Keratinocyte (primary cell): ENCODE measurements around the gene MTMR3. TPM values are rescaled to one million over a fixed set of nuclear protein-coding genes. Genes with fewer than 3 reads are reported as not detected.

Source experiments
- DNase-seq: peaks from one replicate; pipeline ENCODE4 v3.0.0-alpha.2; 2011; ENCODE audit warnings: low read depth, missing footprints, low spot score
- FAIRE-seq: peaks from 2 replicates; lab custom pipeline; 2011; peaks lifted over from hg19 to GRCh38; lab: Jason Lieb, UNC
- H2AFZ ChIP-seq: 2 replicates; pipeline ENCODE4 v1.6.0; 2012; ENCODE audit warnings: low read length, control low read depth, inconsistent platforms; ENCODE audit not compliant: control insufficient read depth
- H3K27ac ChIP-seq: 2 replicates; pipeline ENCODE4 v1.5.1; 2011; ENCODE audit warnings: low read length; ENCODE audit not compliant: control insufficient read depth, insufficient read depth
- H3K27me3 ChIP-seq: 3 replicates; pipeline ENCODE4 v1.6.0; 2011; ENCODE audit warnings: low read length; ENCODE audit not compliant: control insufficient read depth, insufficient read depth; ENCODE audit errors: extremely low read depth
- H3K36me3 ChIP-seq, 2 experiments: 2 replicates in 1 of 2; 3 replicates in 1 of 2; pipeline ENCODE4 v1.5.1; 2011; ENCODE audit warnings: low read length in 2 of 2, mild to moderate bottlenecking in 1 of 2; ENCODE audit not compliant: control insufficient read depth in 2 of 2, insufficient read depth in 2 of 2; ENCODE audit errors: extremely low read depth in 1 of 2
- H3K4me1 ChIP-seq: 3 replicates; pipeline ENCODE4 v1.5.1; 2011; ENCODE audit warnings: low read length; ENCODE audit not compliant: control insufficient read depth, insufficient read depth; ENCODE audit errors: extremely low read depth
- H3K4me2 ChIP-seq: 3 replicates; pipeline ENCODE4 v1.6.0; 2011; ENCODE audit warnings: low read depth, low read length; ENCODE audit not compliant: control insufficient read depth, insufficient read depth; ENCODE audit errors: extremely low read depth
- H3K4me3 ChIP-seq, 3 experiments: fragments of 200-600 bp in 1 of 3; sonication (generic) in 1 of 3; 2 replicates in 2 of 3; 3 replicates in 1 of 3; pipeline ENCODE4 v1.5.1; 2011 to 2016; ENCODE audit warnings: low read length in 3 of 3, mild to moderate bottlenecking in 3 of 3, control low read depth in 2 of 3, inconsistent platforms in 1 of 3, low read depth in 1 of 3, mixed read lengths in 1 of 3, mixed run types in 1 of 3, moderate library complexity in 1 of 3; ENCODE audit not compliant: control insufficient read depth in 2 of 3, insufficient read depth in 2 of 3; ENCODE audit errors: extremely low read depth in 1 of 3
- H3K79me2 ChIP-seq: 2 replicates; pipeline ENCODE4 v1.6.0; 2012; ENCODE audit warnings: low read length; ENCODE audit not compliant: control insufficient read depth, insufficient read depth
- H3K9ac ChIP-seq: 3 replicates; pipeline ENCODE4 v1.6.0; 2011; ENCODE audit warnings: low read length; ENCODE audit not compliant: control insufficient read depth, insufficient read depth; ENCODE audit errors: extremely low read depth
- H3K9me1 ChIP-seq: 3 replicates; pipeline ENCODE4 v1.6.0; 2011; ENCODE audit warnings: low read length; ENCODE audit not compliant: control insufficient read depth, insufficient read depth; ENCODE audit errors: extremely low read depth
- H3K9me3 ChIP-seq: 2 replicates; pipeline ENCODE4 v1.5.1; 2012; ENCODE audit warnings: low read depth, low read length; ENCODE audit not compliant: control insufficient read depth
- H4K20me1 ChIP-seq: 3 replicates; pipeline ENCODE4 v1.6.0; 2011; ENCODE audit warnings: low read length; ENCODE audit not compliant: control insufficient read depth, insufficient read depth; ENCODE audit errors: extremely low read depth
- CTCF ChIP-seq, 3 experiments: IDR thresholded peaks in 1 of 3; conservative IDR thresholded peaks in 1 of 3; optimal IDR thresholded peaks in 1 of 3; 2 replicates in 2 of 3; 3 replicates in 1 of 3; pipeline versions ENCODE3 to v1.5.1; 2011; ENCODE audit warnings: low read length in 3 of 3, mild to moderate bottlenecking in 3 of 3, moderate library complexity in 2 of 3, control low read depth in 1 of 3, inconsistent platforms in 1 of 3; ENCODE audit not compliant: insufficient read depth in 2 of 3; ENCODE audit errors: extremely low read depth in 1 of 3
- EZH2 ChIP-seq: IDR thresholded peaks from one replicate; pipeline ENCODE4 v1.6.1; 2012; ENCODE audit warnings: inconsistent platforms, mild to moderate bottlenecking, low read length, moderate library complexity
- dilution Hi-C: fragments of 300-500 bp; cut with MboI; formaldehyde crosslinking; loops from one replicate; pipeline ENCODE4 v1.7.0; 2020; ENCODE audit warnings: low sequenced_read_pairs; ENCODE audit not compliant: extremely low pct_ligation_motif_present
- polyA plus RNA-seq, 5 experiments: library from polyadenylated mRNA; depleted of rRNA in 3 of 5; stranded (reverse) in 3 of 5; stranded (forward) in 1 of 5; unstranded in 1 of 5; fragments of >200 nt; gene quantifications; 1 replicate in 1 of 5; 2 replicates in 3 of 5; 3 replicates in 1 of 5; pipeline versions ENCODE4 v1.2.1 to v1.2.3, GENCODE V29; 2011 to 2012; ENCODE audit warnings: missing spikeins in 2 of 5, low read depth in 1 of 5, low replicate concordance in 1 of 5

MTMR3 gene
- polyA plus RNA-seq, 1 donor (not counting 4 experiments of a cell fraction or from before 2014, with no cell fraction given): 16.5 TPM

- peaks cover 14% of the 10 kb centered on the region for H3K4me1 ChIP-seq
- H3K9me1 ChIP-seq: no peaks in the 10 kb centered on the region
- H3K79me2 ChIP-seq: no peaks in the 10 kb centered on the region
- H3K36me3 ChIP-seq: no peaks in the 10 kb centered on the region
- H4K20me1 ChIP-seq: no peaks in the 10 kb centered on the region
- no peaks in the 10 kb centered on the region for H3K9me3 ChIP-seq
- dilution Hi-C loops: no loop called here
- H3K27me3 ChIP-seq: no peaks in the 10 kb centered on the region
- H3K4me2 ChIP-seq: no peak overlapping the region
- DNase-seq (no peak), FAIRE-seq (no peak)
- no peak overlapping the region for H2AFZ ChIP-seq
- H3K27ac ChIP-seq: no peak overlapping the region
- no peak overlapping the region for H3K9ac ChIP-seq
- TF ChIP-seq CTCF (optimal IDR thresholded peaks at IDR 0.05 in 1 of 3, IDR thresholded peaks at IDR 0.05 in 1 of 3, conservative IDR thresholded peaks at IDR 0.05 in 1 of 3; ENCODE audit: extremely low read depth in 1 of 3, insufficient read depth in 2 of 3, low read length in 3 of 3) (no peak), EZH2 (no peak)
- no peak overlapping the region for H3K4me3 ChIP-seq
Measured at GRCh38 chr22:29977107-29977506, 94.1 kb downstream of the MTMR3 start.

GRCh38 chr22:29979777-29980321 lies 96.9 kb downstream of the MTMR3 start:
- Histone ChIP-seq H2AFZ (no peak overlapping the region), H3K4me1 (peaks cover 14% of the 10 kb centered on the region), H3K4me3 (no peak overlapping the region), H3K9me3 (no peaks in the 10 kb centered on the region), H3K36me3 (no peaks in the 10 kb centered on the region), H3K9ac (no peak overlapping the region), H4K20me1 (no peaks in the 10 kb centered on the region), H3K79me2 (no peaks in the 10 kb centered on the region), H3K27me3 (no peaks in the 10 kb centered on the region), H3K27ac (no peak overlapping the region), H3K4me2 (no peak overlapping the region), H3K9me1 (no peaks in the 10 kb centered on the region)
- dilution Hi-C loops: no loop called here
- TF ChIP-seq EZH2 (no peak), CTCF (optimal IDR thresholded peaks at IDR 0.05 in 1 of 3, IDR thresholded peaks at IDR 0.05 in 1 of 3, conservative IDR thresholded peaks at IDR 0.05 in 1 of 3; ENCODE audit: extremely low read depth in 1 of 3, insufficient read depth in 2 of 3, low read length in 3 of 3) (no peak)
- DNase-seq (no peak), FAIRE-seq (peak; percentile 51)
